Stimulated activated CD4-positive, alpha-beta T cell treated with anti-CD3 and anti-CD28 coated beads, Interleukin-1b, Interleukin-23, amount 100 ng/mL, for 4 hours (primary cell): ENCODE measurements around the gene HSD17B12.
A peak's percentile ranks its signal among the peaks of the same experiment; 100 is the strongest.

Experiments used
- DNase-seq, 2 donors: peaks; one replicate each; pipeline ENCODE4 v3.0.0-alpha.2; 2020; ENCODE audit warnings: low read depth in 2 of 2

Gene HSD17B12

DNA sequence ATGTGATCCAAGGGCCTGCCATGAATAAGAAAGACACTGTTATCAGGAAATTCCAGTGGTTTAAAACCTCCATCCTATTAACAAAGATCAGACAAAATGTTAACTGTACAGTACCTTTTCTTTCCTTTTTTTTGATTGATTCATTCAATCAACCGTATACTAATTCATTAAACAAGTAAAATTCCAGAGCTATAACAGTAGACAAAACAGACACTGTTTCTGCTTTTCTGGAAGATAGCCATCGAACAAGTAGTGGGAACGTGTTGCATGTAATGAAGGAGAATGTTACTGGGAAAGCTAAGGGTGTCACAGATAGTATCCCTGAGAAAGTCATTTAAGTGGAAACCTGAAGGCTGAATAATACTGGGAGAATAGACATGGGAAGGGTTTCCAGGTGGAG lies 126.4 kb downstream of the HSD17B12 start:
- no peak for DNase-seq

- no peak for DNase-seq
These were observed 130.5 kb downstream of the HSD17B12 start for GRCh38 chr11:43810929-43811596.

DNA sequence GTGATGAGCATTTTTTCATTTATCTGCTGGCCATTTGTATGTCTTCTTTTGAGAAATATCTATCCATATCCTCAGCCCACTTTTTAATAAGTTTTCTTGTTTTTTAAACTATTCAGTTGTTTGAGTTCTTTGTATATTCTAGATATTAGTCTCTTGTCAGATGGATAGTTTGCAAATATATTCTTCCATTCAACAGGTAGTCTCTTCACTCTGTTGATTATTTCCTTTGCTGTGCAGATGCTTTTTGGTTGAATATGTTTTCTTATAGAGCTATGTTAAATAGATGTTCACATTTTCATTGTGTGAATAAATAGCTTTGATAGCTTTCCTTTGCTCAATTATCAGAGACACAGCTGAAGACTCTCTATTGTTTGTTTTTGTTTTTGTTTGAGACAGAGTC lies 131.9 kb downstream of the HSD17B12 start:
- no peak for DNase-seq

- DNase-seq, result no peak
These were observed 137.7 kb downstream of the HSD17B12 start for GRCh38 chr11:43818220-43818619.

DNA sequence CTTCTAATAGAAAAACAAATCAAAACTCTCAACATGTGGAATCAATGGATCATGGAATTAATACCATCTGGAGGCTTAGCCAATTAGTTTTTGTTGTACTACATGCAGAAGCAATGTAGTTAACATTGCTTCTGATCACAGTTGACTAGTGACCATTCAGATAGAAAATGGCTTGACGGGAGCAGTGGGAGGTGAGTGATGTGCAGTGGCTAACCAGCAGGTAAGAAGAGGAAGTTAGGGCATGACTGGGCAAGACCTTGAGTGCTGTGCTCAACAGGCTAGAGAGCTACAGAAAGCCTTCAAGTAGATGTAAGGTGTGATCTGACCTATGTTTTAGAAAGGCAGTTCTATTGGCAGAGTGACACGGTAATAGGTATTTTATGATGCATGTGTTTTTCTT lies 139.4 kb downstream of the HSD17B12 start:
- no peak for DNase-seq

GRCh38 chr11:43823316-43823715 lies 142.8 kb downstream of the HSD17B12 start:
- no peak for DNase-seq

- no peak for DNase-seq
These were observed 143.3 kb downstream of the HSD17B12 start for GRCh38 chr11:43823851-43824250.

GRCh38 chr11:43825217-43825816 lies 144.8 kb downstream of the HSD17B12 start:
- DNase-seq, result peak in 1 of 2 donors; percentile 19

- DNase-seq, result peak; percentile 15 to 23
These were observed 150.4 kb downstream of the HSD17B12 start for GRCh38 chr11:43830928-43831440.

DNA sequence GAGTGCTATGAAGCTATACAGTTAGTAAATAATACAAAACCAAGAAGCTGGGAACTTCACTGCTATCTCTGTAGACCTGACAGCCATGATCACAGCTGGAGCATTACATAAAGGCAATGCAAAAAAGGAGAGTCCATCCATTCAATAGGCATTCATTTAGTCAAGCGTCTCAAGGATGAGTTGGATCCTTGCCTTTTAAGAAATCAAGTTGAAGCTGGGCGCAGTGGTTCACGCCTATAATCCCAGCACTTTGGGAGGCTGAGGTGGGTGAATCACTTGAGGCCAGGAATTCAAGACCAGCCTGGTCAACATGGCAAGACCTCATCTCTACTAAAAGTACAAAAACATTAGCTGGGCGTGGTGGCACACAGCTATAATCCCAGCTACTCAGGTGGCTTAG lies 152.0 kb downstream of the HSD17B12 start:
- no peak for DNase-seq

DNA sequence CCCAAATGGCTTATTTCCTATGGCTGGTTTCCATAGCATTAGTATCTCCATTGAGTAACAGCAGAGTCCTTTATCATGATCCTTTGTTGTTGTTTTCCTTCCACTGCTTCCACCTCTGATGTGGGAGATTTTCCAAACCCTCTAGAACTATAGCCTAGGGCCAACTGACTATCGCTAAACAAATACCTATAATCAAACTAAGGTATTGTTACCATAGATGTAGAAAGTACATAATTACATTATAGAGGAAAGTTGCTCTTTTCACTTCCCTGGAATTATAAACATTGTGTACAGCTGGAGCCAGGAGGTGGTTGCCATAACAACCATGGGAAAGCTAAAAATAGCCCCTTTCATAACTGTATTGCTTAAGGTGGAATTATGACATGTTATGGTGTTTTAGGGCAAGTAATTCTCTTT lies 153.1 kb downstream of the HSD17B12 start:
- DNase-seq, result no peak

DNA sequence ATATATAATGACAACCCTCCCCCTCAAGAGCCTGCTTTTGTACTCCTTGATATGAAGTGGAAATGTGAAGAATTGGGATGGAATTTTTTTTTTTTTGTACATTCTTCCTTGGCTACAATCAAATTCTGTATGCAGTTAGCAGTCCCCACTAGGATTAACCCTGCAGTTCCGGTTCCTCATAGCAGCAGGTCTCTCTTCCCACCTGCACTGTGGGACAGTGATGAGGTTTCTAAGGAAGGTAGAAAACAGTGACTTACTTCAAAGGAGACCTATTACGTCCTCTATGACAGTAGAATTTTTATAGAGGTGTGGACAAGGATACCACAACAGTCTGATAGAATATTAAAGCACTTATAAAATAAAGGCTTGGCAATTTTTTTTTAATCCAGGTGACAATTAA lies 153.7 kb downstream of the HSD17B12 start:
- no peak for DNase-seq

- DNase-seq, result no peak
These were observed 154.6 kb downstream of the HSD17B12 start for GRCh38 chr11:43835104-43835503.

GRCh38 chr11:43837879-43838278 lies 157.3 kb downstream of the HSD17B12 start:
- no peak for DNase-seq

GRCh38 chr11:43842021-43842420 lies 161.5 kb downstream of the HSD17B12 start:
- no peak for DNase-seq

- DNase-seq, result no peak
These were observed 165.3 kb downstream of the HSD17B12 start for GRCh38 chr11:43845816-43846215.

DNA sequence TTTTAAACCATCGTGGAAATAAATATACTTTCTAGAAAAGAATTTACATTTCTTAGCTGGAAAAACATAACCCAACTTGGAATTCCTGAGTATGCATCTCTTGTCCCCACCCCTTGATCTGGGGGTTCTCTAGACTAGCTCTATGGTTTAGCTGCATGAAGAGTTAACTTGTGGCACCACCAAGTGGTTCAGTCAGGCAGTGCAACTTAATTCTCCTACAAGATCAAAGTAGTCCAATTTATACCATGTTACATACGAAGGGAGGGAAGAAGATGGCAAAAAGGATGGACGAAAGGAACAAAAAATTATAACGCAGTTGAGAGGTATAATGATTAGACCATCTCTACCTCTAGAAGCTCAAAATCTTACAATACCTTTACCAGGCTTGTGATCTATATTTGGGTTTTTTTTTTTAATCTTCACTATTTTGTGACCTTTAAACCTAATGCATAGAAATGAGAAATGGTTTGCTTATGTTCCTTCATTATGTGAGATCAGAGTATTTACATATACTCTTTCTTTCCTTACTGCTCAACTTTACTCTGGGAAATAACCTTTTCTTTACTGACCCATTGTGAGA lies 171.6 kb downstream of the HSD17B12 start:
- DNase-seq, result peak; percentile 45 to 47

DNA sequence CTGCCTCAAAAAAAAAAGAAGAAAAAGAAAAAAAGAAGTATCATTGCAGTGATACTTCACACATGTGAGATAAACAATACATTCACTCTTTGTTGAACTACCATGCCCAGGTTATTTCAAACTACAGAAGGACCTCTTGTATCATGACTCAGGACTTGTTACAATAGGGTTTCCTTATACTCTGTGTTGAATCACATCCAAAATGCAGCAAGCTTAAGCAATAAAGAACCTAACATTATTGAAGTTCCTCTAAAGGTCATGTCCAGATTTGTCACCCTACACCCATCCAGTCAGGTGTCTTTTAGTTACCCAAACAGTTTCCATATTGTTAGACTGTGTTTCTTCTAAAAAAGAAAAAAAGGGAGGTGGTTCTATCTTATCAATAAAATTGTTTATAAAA lies 173.2 kb downstream of the HSD17B12 start:
- DNase-seq, result no peak

GRCh38 chr11:43856993-43857392 lies 176.5 kb downstream of the HSD17B12 start:
- DNase-seq, result no peak

- no peak for DNase-seq
These were observed 180.6 kb downstream of the HSD17B12 start for GRCh38 chr11:43861141-43861540.

- DNase-seq, result no peak
These were observed 186.0 kb downstream of the HSD17B12 start for GRCh38 chr11:43866520-43866919.

GRCh38 chr11:43866969-43867368 lies 186.4 kb downstream of the HSD17B12 start:
- DNase-seq, result no peak
